CD14-positive monocyte (primary cell): ENCODE measurements around the gene TRAF3. TPM values are rescaled to one million over a fixed set of nuclear protein-coding genes. Genes with fewer than 3 reads are reported as not detected.
A peak's percentile ranks its signal among the peaks of the same experiment; 100 is the strongest.

Source experiments
- DNase-seq, 3 donors: peaks; one replicate each; pipeline ENCODE4 v3.0.0-alpha.2; 2011 to 2022
- H2AFZ ChIP-seq: 2 replicates; pipeline ENCODE4 v1.6.0; 2012; ENCODE audit warnings: mild to moderate bottlenecking, low read depth, low read length, inconsistent platforms; ENCODE audit not compliant: insufficient read depth, poor library complexity, severe bottlenecking
- H3K27ac ChIP-seq, 2 donors: 1 replicate in 1 of 2; 2 replicates in 1 of 2; pipeline ENCODE4 v1.5.1; 2012 to 2013; ENCODE audit warnings: low read length in 2 of 2, control low read depth in 1 of 2, inconsistent platforms in 1 of 2, low read depth in 1 of 2, mild to moderate bottlenecking in 1 of 2
- H3K27me3 ChIP-seq, 2 donors: one replicate each; pipeline versions ENCODE4 v1.6.0 to v1.6.1; 2011 to 2013; ENCODE audit warnings: low read length in 2 of 2; ENCODE audit not compliant: control insufficient read depth in 2 of 2, insufficient read depth in 2 of 2
- H3K36me3 ChIP-seq, 2 donors: replicated peaks in 1 of 2; 1 replicate in 1 of 2; 2 replicates in 1 of 2; pipeline versions ENCODE4 v1.5.1 to v1.6.1; 2012 to 2013; ENCODE audit warnings: low read length in 2 of 2, control low read depth in 1 of 2, inconsistent platforms in 1 of 2, mild to moderate bottlenecking in 1 of 2; ENCODE audit not compliant: insufficient read depth in 2 of 2, control insufficient read depth in 1 of 2
- H3K4me1 ChIP-seq, 2 donors: 1 replicate in 1 of 2; 2 replicates in 1 of 2; pipeline versions ENCODE4 v1.5.1 to v1.6.1; 2012 to 2013; ENCODE audit warnings: low read length in 2 of 2, control low read depth in 1 of 2, inconsistent platforms in 1 of 2, mild to moderate bottlenecking in 1 of 2, moderate library complexity in 1 of 2; ENCODE audit not compliant: insufficient read depth in 2 of 2, control insufficient read depth in 1 of 2
- H3K4me2 ChIP-seq: replicated peaks from 2 replicates; pipeline ENCODE3; 2012; ENCODE audit warnings: low read length, moderate library complexity, mild to moderate bottlenecking; ENCODE audit not compliant: poor library complexity, severe bottlenecking; ENCODE audit errors: extremely low read depth
- H3K4me3 ChIP-seq, 3 experiments: fragments of 200-600 bp in 1 of 3; sonication (generic) in 1 of 3; replicated peaks in 1 of 3; 1 replicate in 2 of 3; 2 replicates in 1 of 3; pipeline ENCODE4 v1.5.1; 2011 to 2013; ENCODE audit warnings: low read length in 3 of 3, mild to moderate bottlenecking in 3 of 3, control low read depth in 2 of 3, low read depth in 2 of 3, inconsistent platforms in 1 of 3, moderate library complexity in 1 of 3
- H3K79me2 ChIP-seq: 2 replicates; pipeline ENCODE4 v1.6.0; 2012; ENCODE audit warnings: mild to moderate bottlenecking, control low read depth, inconsistent platforms, low read length, moderate library complexity; ENCODE audit not compliant: insufficient read depth
- H3K9ac ChIP-seq: 2 replicates; pipeline ENCODE4 v1.6.0; 2017; ENCODE audit warnings: low read length, mild to moderate bottlenecking; ENCODE audit not compliant: insufficient read depth, poor library complexity, severe bottlenecking
- H3K9me3 ChIP-seq, 2 donors: replicated peaks in 1 of 2; 1 replicate in 1 of 2; 2 replicates in 1 of 2; pipeline versions ENCODE4 v1.5.1 to v1.6.1; 2012 to 2013; ENCODE audit warnings: low read length in 2 of 2, control low read depth in 1 of 2; ENCODE audit not compliant: control insufficient read depth in 1 of 2, insufficient read depth in 1 of 2
- H4K20me1 ChIP-seq: 2 replicates; pipeline ENCODE4 v1.6.0; 2012; ENCODE audit warnings: mild to moderate bottlenecking, low read length, control low read depth, moderate library complexity; ENCODE audit not compliant: insufficient read depth
- H3K27ac Mint-ChIP-seq, 7 donors: one replicate each; pipeline ENCODE4 v1.8.0; 2020; ENCODE audit warnings: mild to moderate bottlenecking in 7 of 7, mixed read lengths in 7 of 7, moderate library complexity in 6 of 7, inconsistent platforms in 2 of 7
- H3K27me3 Mint-ChIP-seq, 3 donors: one replicate each; pipeline ENCODE4 v1.8.0; 2021 to 2022; ENCODE audit warnings: low read depth in 3 of 3, mild to moderate bottlenecking in 3 of 3, mixed read lengths in 3 of 3, moderate library complexity in 3 of 3, inconsistent platforms in 1 of 3
- H3K36me3 Mint-ChIP-seq, 2 donors: one replicate each; pipeline ENCODE4 v1.8.0; 2020; ENCODE audit warnings: mixed read lengths in 2 of 2, inconsistent platforms in 1 of 2, mild to moderate bottlenecking in 1 of 2
- H3K4me1 Mint-ChIP-seq: one replicate; pipeline ENCODE4 v1.8.0; 2020; ENCODE audit warnings: mild to moderate bottlenecking, mixed read lengths
- H3K4me3 Mint-ChIP-seq, 2 donors: one replicate each; pipeline ENCODE4 v1.8.0; 2020; ENCODE audit warnings: mild to moderate bottlenecking in 2 of 2, mixed read lengths in 2 of 2, moderate library complexity in 1 of 2
- H3K9me3 Mint-ChIP-seq, 7 donors: one replicate each; pipeline ENCODE4 v1.8.0; 2020 to 2022; ENCODE audit warnings: mixed read lengths in 7 of 7, mild to moderate bottlenecking in 6 of 7, moderate library complexity in 6 of 7, inconsistent platforms in 2 of 7
- CTCF ChIP-seq: fragments of 200-600 bp; IDR thresholded peaks from one replicate; pipeline ENCODE4 v1.8.0; 2022; ENCODE audit warnings: antibody characterized with exemption, mild to moderate bottlenecking
- WGBS: methylation state at CpG from one replicate; pipeline ENCODE4 v1.1.5; 2013; ENCODE audit warnings: missing lambda C conversion rate; ENCODE audit not compliant: insufficient coverage; 5-methylcytosine and 5-hydroxymethylcytosine counted together
- intact Hi-C, 2 donors: fragments of 100-400 bp; cut with micrococcal nuclease; formaldehyde crosslinking; loops; one replicate each; pipeline versions ENCODE4 v1.15.0 to v1.15.1; 2023
- polyA plus RNA-seq, 3 donors: library from polyadenylated mRNA; depleted of rRNA in 1 of 3; unstranded in 2 of 3; stranded (reverse) in 1 of 3; fragments of 300-500 nt in 2 of 3; fragments of >200 nt in 1 of 3; fragmentation: Illumina TruSeq in 2 of 3; gene quantifications; 1 replicate in 2 of 3; 2 replicates in 1 of 3; pipeline ENCODE4 v1.2.3, GENCODE V29; 2012 to 2021

Gene TRAF3
- polyA plus RNA-seq, 3 donors = 12.0 to 37.6 (median 17.3) TPM

GRCh38 chr14:102813691-102814090 is 36.4 kb downstream of the TRAF3 start:
- intact Hi-C loops = no loop called here
- no peak for TF ChIP-seq CTCF
- WGBS = no CpG with 5 or more reads among the region's 5 CpGs
- Histone ChIP-seq H3K4me2 (no peak overlapping the region), H3K79me2 (peaks cover 87% of the 10 kb centered on the region), H4K20me1 (peaks cover 100% of the 10 kb centered on the region), H2AFZ (no peak overlapping the region), H3K9ac (no peak overlapping the region), H3K9me3 (no peaks in the 10 kb centered on the region), H3K27me3 (no peaks in the 10 kb centered on the region), H3K27ac (no peak overlapping the region), H3K4me3 (no peak overlapping the region), H3K4me1 (no peaks in the 10 kb centered on the region), H3K36me3 (peaks cover 5 to 25% of the 10 kb centered on the region in 2 donors)
- Mint-ChIP-seq H3K27me3 (peaks cover 0 to 4% (median 0%) of the 10 kb centered on the region in 3 donors), H3K4me1 (peaks cover 12% of the 10 kb centered on the region), H3K9me3 (no peaks in the 10 kb centered on the region), H3K27ac (no peak overlapping the region), H3K4me3 (no peak overlapping the region), H3K36me3 (peaks cover 31 to 32% of the 10 kb centered on the region in 2 donors)
- no peak for DNase-seq

GRCh38 chr14:102817318-102817717 is 40.1 kb downstream of the TRAF3 start:
- no peak overlapping the region for H3K9ac ChIP-seq
- intact Hi-C loops = no loop called here
- H3K9me3 ChIP-seq = no peaks in the 10 kb centered on the region
- H3K27me3 ChIP-seq = no peaks in the 10 kb centered on the region
- Mint-ChIP-seq H3K27ac (peak overlapping the region in 2 of 7 donors; percentile 25 to 61), H3K9me3 (no peaks in the 10 kb centered on the region), H3K36me3 (peaks cover 32 to 34% of the 10 kb centered on the region in 2 donors), H3K4me3 (no peak overlapping the region), H3K27me3 (peaks cover 0 to 4% (median 0%) of the 10 kb centered on the region in 3 donors), H3K4me1 (peaks cover 14% of the 10 kb centered on the region)
- WGBS = 100% methylated on average over 1 of the region's 2 CpGs
- peaks cover 93% of the 10 kb centered on the region for H3K79me2 ChIP-seq
- no peak overlapping the region for H3K4me2 ChIP-seq
- peaks cover 99% of the 10 kb centered on the region for H4K20me1 ChIP-seq
- no peak overlapping the region for H3K27ac ChIP-seq
- no peak overlapping the region for H2AFZ ChIP-seq
- TF ChIP-seq CTCF = no peak
- H3K36me3 ChIP-seq = peaks cover 5 to 16% of the 10 kb centered on the region in 2 donors
- DNase-seq = no peak
- no peak overlapping the region for H3K4me3 ChIP-seq
- H3K4me1 ChIP-seq = no peaks in the 10 kb centered on the region
